Mesendoderm (in vitro differentiated cells): ENCODE measurements around the gene MLLT3.

Experiments
- DNase-seq: peaks from one replicate; pipeline ENCODE4 v3.0.0; 2013
- H2AK5ac ChIP-seq: 2 replicates; pipeline ENCODE4 v1.6.1; 2013; ENCODE audit warnings: low read length, inconsistent platforms
- H2BK120ac ChIP-seq: 2 replicates; pipeline ENCODE4 v1.6.1; 2013; ENCODE audit warnings: low read depth, mild to moderate bottlenecking, low read length, moderate library complexity, mixed read lengths
- H2BK15ac ChIP-seq: replicated peaks from 2 replicates; pipeline ENCODE4 v1.6.1; 2013; ENCODE audit warnings: low read depth, mild to moderate bottlenecking, moderate library complexity
- H2BK5ac ChIP-seq: 2 replicates; pipeline ENCODE4 v1.6.1; 2013; ENCODE audit warnings: low read length, inconsistent platforms
- H3K18ac ChIP-seq: 2 replicates; pipeline ENCODE4 v1.6.1; 2013; ENCODE audit warnings: mild to moderate bottlenecking, low read length, mixed read lengths
- H3K23ac ChIP-seq: one replicate; pipeline ENCODE4 v1.6.1; 2013; ENCODE audit warnings: low read length
- H3K27ac ChIP-seq: 2 replicates; pipeline ENCODE4 v1.5.1; 2013; ENCODE audit warnings: low read depth, mild to moderate bottlenecking, inconsistent platforms, low read length, moderate library complexity
- H3K27me3 ChIP-seq: 2 replicates; pipeline ENCODE4 v1.6.1; 2013; ENCODE audit warnings: low read length, control low read depth, mild to moderate bottlenecking, inconsistent platforms; ENCODE audit not compliant: insufficient read depth, poor library complexity
- H3K36me3 ChIP-seq: 2 replicates; pipeline ENCODE4 v1.6.1; 2013; ENCODE audit warnings: low read length, inconsistent platforms; ENCODE audit not compliant: control insufficient read depth, insufficient read depth
- H3K4ac ChIP-seq: one replicate; pipeline ENCODE4 v1.6.1; 2013; ENCODE audit warnings: low read depth, mild to moderate bottlenecking, low read length, moderate library complexity
- H3K4me1 ChIP-seq: 2 replicates; pipeline ENCODE4 v1.6.1; 2013; ENCODE audit warnings: low read depth, low read length, inconsistent platforms; ENCODE audit not compliant: control insufficient read depth
- H3K4me2 ChIP-seq: 2 replicates; pipeline ENCODE4 v1.6.1; 2013; ENCODE audit warnings: low read length
- H3K4me3 ChIP-seq: 2 replicates; pipeline ENCODE4 v1.5.1; 2013; ENCODE audit warnings: mild to moderate bottlenecking, low read length
- H3K56ac ChIP-seq: one replicate; pipeline ENCODE4 v1.6.1; 2013; ENCODE audit warnings: low read length
- H3K79me1 ChIP-seq: 2 replicates; pipeline ENCODE4 v1.6.1; 2013; ENCODE audit warnings: low read length, inconsistent platforms
- H3K79me2 ChIP-seq: 2 replicates; pipeline ENCODE4 v1.6.1; 2013; ENCODE audit warnings: mild to moderate bottlenecking, low read length; ENCODE audit not compliant: control insufficient read depth, insufficient read depth
- H3K9ac ChIP-seq: 2 replicates; pipeline ENCODE4 v1.6.1; 2013; ENCODE audit warnings: low read length, inconsistent platforms
- H4K5ac ChIP-seq: one replicate; pipeline ENCODE4 v1.6.1; 2013; ENCODE audit warnings: low read length
- H4K8ac ChIP-seq: one replicate; pipeline ENCODE4 v1.6.1; 2013; ENCODE audit warnings: low read depth, mild to moderate bottlenecking, control low read depth, low read length, moderate library complexity
- WGBS: extraction: QIAGEN DNeasy Blood & Tissue Kit; methylation state at CpG from one replicate; pipeline ENCODE4 v1.1.7; 2013; ENCODE audit warnings: low lambda C conversion rate, missing lambda C conversion rate; ENCODE audit not compliant: insufficient coverage; ENCODE audit errors: extremely low coverage; 5-methylcytosine and 5-hydroxymethylcytosine counted together

The MLLT3 gene

DNA sequence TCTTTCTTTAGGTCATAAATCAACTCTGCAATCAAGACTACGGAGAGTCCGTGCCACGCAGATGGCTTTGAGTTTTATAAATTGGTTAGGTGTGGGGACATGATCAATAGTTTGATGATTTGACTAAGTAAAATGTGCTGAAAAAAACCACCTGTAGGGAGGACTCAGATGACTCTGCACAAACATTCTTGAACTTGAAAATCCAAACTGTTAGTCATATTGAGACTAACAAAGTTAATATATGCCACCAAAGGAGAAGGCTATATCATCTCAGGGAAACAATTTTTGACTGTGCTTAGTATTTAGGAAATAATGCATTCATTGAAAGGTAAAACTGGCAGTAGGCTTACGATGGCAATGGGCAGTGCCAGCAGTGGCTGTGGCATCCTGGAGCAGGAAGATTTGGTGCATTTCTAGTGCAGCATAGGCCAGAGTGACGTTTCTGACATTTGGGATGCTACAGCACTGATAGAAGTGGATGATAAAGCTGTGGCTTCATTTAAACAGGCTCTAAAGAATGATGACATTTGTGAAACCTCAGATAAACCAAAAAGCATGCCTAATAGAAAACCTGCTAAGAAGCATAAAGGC lies 291.1 kb downstream of the MLLT3 start:
- no peak for DNase-seq
- no CpG with 5 or more reads among the region's 5 CpGs for WGBS
- Histone ChIP-seq H2BK120ac (no peak overlapping the region), H3K4ac (no peak overlapping the region), H4K8ac (no peak overlapping the region), H3K23ac (no peak overlapping the region), H3K4me2 (no peak overlapping the region), H2BK5ac (no peak overlapping the region), H3K79me2 (no peaks in the 10 kb centered on the region), H3K36me3 (no peaks in the 10 kb centered on the region), H3K79me1 (no peaks in the 10 kb centered on the region), H3K4me3 (no peak overlapping the region), H2BK15ac (no peak overlapping the region), H3K4me1 (no peaks in the 10 kb centered on the region), H3K27ac (no peak overlapping the region), H3K56ac (no peak overlapping the region), H3K18ac (no peak overlapping the region), H2AK5ac (no peak overlapping the region), H4K5ac (no peak overlapping the region), H3K27me3 (no peaks in the 10 kb centered on the region), H3K9ac (no peak overlapping the region)

DNA sequence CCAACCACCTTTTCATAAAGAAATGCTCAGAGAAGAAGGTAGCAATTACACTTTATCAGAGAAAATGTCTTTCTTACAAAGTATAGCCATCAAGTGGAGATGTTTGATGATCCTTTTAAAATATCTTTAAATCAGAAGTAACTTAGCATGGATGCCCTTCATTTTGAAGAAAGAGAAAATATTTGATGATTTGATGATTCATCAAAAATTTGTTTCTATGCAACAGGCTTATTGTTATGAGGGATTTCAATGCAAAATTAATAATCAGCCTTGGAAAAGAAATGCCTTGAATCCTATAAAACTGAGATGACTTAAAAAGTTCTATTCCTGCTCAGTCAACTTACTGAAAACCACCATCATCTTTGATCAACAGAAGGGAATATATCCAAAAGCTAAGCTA lies 291.6 kb downstream of the MLLT3 start:
- Histone ChIP-seq H2BK5ac (no peak overlapping the region), H3K4me3 (no peak overlapping the region), H3K79me1 (no peaks in the 10 kb centered on the region), H3K4me2 (no peak overlapping the region), H3K18ac (no peak overlapping the region), H4K5ac (no peak overlapping the region), H2BK15ac (no peak overlapping the region), H3K36me3 (no peaks in the 10 kb centered on the region), H2BK120ac (no peak overlapping the region), H3K27me3 (no peaks in the 10 kb centered on the region), H3K23ac (no peak overlapping the region), H2AK5ac (no peak overlapping the region), H3K27ac (no peak overlapping the region), H4K8ac (no peak overlapping the region), H3K79me2 (no peaks in the 10 kb centered on the region), H3K56ac (no peak overlapping the region), H3K4me1 (no peaks in the 10 kb centered on the region), H3K9ac (no peak overlapping the region), H3K4ac (no peak overlapping the region)
- no peak for DNase-seq

DNA sequence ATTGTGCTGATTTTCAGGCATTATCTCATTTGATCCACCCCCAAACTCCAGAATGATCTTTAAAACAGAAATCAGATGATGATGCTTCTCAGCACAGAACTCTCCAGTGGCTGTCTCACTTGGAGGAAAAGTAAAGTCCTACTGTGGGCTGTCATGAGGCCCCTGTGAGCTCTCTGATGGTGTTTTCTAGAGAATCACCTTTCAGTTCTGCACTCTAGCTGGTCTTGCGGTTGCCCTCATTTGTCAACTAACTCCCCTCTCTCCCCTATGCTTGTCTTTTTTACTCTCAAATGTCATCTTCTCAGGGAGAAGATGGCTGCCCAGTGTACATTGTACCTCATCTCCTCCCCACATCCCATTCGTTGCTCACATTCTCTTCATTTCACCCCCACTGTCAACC lies 295.8 kb downstream of the MLLT3 start:
- no peak overlapping the region for H3K56ac ChIP-seq
- H2BK15ac ChIP-seq: no peak overlapping the region
- H3K4ac ChIP-seq: no peak overlapping the region
- no peak overlapping the region for H3K27ac ChIP-seq
- no peaks in the 10 kb centered on the region for H3K4me1 ChIP-seq
- H2AK5ac ChIP-seq: no peak overlapping the region
- H3K23ac ChIP-seq: no peak overlapping the region
- DNase-seq: no peak
- no peak overlapping the region for H3K4me3 ChIP-seq
- no peak overlapping the region for H3K9ac ChIP-seq
- H4K8ac ChIP-seq: no peak overlapping the region
- H3K79me1 ChIP-seq: no peaks in the 10 kb centered on the region
- H3K27me3 ChIP-seq: no peaks in the 10 kb centered on the region
- H2BK120ac ChIP-seq: no peak overlapping the region
- no peak overlapping the region for H3K4me2 ChIP-seq
- no peaks in the 10 kb centered on the region for H3K79me2 ChIP-seq
- no CpG with 5 or more reads among the region's 2 CpGs for WGBS
- H3K18ac ChIP-seq: no peak overlapping the region
- H4K5ac ChIP-seq: no peak overlapping the region
- no peak overlapping the region for H2BK5ac ChIP-seq
- no peaks in the 10 kb centered on the region for H3K36me3 ChIP-seq

DNA sequence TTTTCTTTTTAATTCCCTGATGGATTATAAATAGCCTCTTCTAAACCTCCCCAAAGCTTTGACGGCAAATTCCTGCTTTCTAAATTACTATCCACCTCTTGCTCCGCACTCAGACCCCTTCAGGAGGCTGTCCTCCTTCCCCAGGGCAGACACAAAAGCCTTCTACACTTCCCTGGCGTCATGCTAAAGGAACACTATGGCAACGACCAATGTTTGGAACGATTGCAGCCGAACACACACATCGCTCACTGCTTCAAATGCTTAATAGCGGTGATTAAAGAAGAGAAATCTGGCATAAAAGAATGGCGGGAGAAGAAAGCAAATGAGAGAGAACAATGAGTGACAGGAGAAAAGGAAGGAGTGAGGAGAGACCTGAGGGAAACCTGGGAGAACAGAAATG lies 297.3 kb downstream of the MLLT3 start:
- Histone ChIP-seq H2BK120ac (no peak overlapping the region), H3K23ac (no peak overlapping the region), H3K4ac (no peak overlapping the region), H4K8ac (no peak overlapping the region), H3K56ac (no peak overlapping the region), H3K27ac (no peak overlapping the region), H2BK5ac (no peak overlapping the region), H3K4me1 (no peaks in the 10 kb centered on the region), H2BK15ac (no peak overlapping the region), H3K79me2 (no peaks in the 10 kb centered on the region), H3K27me3 (no peaks in the 10 kb centered on the region), H3K4me2 (no peak overlapping the region), H3K36me3 (no peaks in the 10 kb centered on the region), H3K4me3 (no peak overlapping the region), H3K9ac (no peak overlapping the region), H3K18ac (no peak overlapping the region), H4K5ac (no peak overlapping the region), H3K79me1 (no peaks in the 10 kb centered on the region), H2AK5ac (no peak overlapping the region)
- no CpG with 5 or more reads among the region's 9 CpGs for WGBS
- DNase-seq: no peak

DNA sequence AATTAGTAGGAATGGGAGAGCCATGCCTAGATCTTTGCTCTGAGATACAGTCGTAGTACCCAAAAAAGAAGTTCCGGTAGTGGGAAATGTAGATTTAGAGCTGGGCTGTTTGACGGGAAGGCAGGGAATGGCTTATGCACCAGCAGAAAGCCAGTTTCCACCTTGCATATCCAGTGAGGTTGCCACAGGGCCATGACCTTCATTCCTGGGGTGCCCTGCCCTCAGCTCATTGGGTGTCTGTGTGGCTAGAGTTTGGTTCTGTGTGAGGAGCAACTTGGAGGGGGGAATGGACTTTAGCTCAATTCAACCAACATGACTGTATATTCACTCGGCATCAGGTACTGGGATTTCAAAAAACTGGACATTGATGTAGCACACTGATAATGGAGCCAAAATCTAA lies 300.1 kb downstream of the MLLT3 start:
- H2BK120ac ChIP-seq: no peak overlapping the region
- H3K4me2 ChIP-seq: no peak overlapping the region
- H3K79me1 ChIP-seq: no peaks in the 10 kb centered on the region
- no peak overlapping the region for H3K4me3 ChIP-seq
- no peaks in the 10 kb centered on the region for H3K27me3 ChIP-seq
- no peaks in the 10 kb centered on the region for H3K79me2 ChIP-seq
- H3K9ac ChIP-seq: no peak overlapping the region
- H3K4me1 ChIP-seq: no peaks in the 10 kb centered on the region
- no peak overlapping the region for H2AK5ac ChIP-seq
- no peaks in the 10 kb centered on the region for H3K36me3 ChIP-seq
- no peak overlapping the region for H3K18ac ChIP-seq
- no peak overlapping the region for H4K8ac ChIP-seq
- H3K27ac ChIP-seq: no peak overlapping the region
- no CpG with 5 or more reads among the region's 4 CpGs for WGBS
- H2BK15ac ChIP-seq: no peak overlapping the region
- H2BK5ac ChIP-seq: no peak overlapping the region
- no peak overlapping the region for H3K23ac ChIP-seq
- no peak overlapping the region for H4K5ac ChIP-seq
- DNase-seq: no peak
- H3K4ac ChIP-seq: no peak overlapping the region
- H3K56ac ChIP-seq: no peak overlapping the region

DNA sequence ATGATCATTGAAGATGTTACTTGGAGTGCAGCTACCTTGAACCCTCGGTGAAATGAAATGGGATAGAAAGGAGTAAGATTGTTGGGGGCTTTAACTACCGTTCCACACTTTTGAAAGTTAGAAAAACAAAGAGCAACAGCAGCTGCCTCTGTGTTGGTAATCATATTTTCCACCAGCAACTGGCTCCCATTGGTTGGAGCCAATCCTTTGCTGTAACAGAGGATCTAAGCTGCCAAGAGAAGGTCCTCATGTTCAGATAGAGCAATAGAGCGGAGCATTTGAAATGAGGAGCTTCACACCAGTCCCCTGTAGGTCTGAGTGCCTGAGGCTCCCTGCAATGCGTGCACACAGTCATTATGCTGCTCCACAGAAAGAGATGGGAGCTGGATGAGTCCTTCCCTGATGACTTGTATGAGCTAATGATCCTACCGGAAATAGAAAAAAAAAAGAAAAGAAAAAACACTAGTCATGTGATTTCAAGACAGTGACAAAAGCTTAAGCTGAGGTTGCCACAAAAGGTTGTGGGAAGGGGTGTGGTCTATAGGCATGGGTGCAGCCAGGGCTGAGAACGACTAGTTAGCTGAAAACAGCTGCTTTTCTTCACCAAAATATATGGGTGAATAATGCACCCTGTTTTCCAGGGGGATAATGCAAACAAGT lies 300.7 kb downstream of the MLLT3 start:
- H3K4me2 ChIP-seq: no peak overlapping the region
- no peak overlapping the region for H2AK5ac ChIP-seq
- no peak overlapping the region for H4K8ac ChIP-seq
- H3K4ac ChIP-seq: no peak overlapping the region
- no peak overlapping the region for H3K56ac ChIP-seq
- no peak overlapping the region for H4K5ac ChIP-seq
- H2BK5ac ChIP-seq: no peak overlapping the region
- no peak overlapping the region for H2BK15ac ChIP-seq
- H3K4me3 ChIP-seq: no peak overlapping the region
- H3K79me1 ChIP-seq: no peaks in the 10 kb centered on the region
- H3K9ac ChIP-seq: no peak overlapping the region
- no peak overlapping the region for H3K23ac ChIP-seq
- no CpG with 5 or more reads among the region's 6 CpGs for WGBS
- DNase-seq: no peak
- no peak overlapping the region for H3K18ac ChIP-seq
- no peak overlapping the region for H3K27ac ChIP-seq
- H3K79me2 ChIP-seq: no peaks in the 10 kb centered on the region
- H3K4me1 ChIP-seq: no peaks in the 10 kb centered on the region
- H3K36me3 ChIP-seq: no peaks in the 10 kb centered on the region
- no peak overlapping the region for H2BK120ac ChIP-seq
- no peaks in the 10 kb centered on the region for H3K27me3 ChIP-seq
